Activated CD8-positive, alpha-beta T cell treated with anti-CD3 and anti-CD28 coated beads, Interleukin-2, amount 10 ng/mL, durations not matched to agents 7 days and 5 days (primary cell): Measurements from ENCODE around the gene CDK5. TPM values are rescaled to one million over a fixed set of nuclear protein-coding genes. Genes with fewer than 3 reads are reported as not detected.
A peak's percentile ranks its signal among the peaks of the same experiment; 100 is the strongest.

Experiments
- ATAC-seq: fragments of 150-1000 bp; cut with Tn5 transposase; one replicate; pipeline ENCODE4 v1.10.0; 2021; ENCODE audit warnings: moderate library complexity
- CTCF ChIA-PET: fragments of 350-600 bp; sonication (Branson Sonifier 250); formaldehyde crosslinking; loops from one replicate; lab custom pipeline; 2021; ENCODE audit warnings: antibody characterized with exemption; lab: Charles Lee
- POLR2A ChIA-PET: fragments of 350-600 bp; sonication (Branson Sonifier 250); formaldehyde crosslinking; loops from one replicate; lab custom pipeline; 2021; ENCODE audit warnings: antibody characterized with exemption; lab: Charles Lee
- DNase-seq: peaks from one replicate; pipeline ENCODE4 v3.0.0-alpha.2; 2020
- H3K27ac Mint-ChIP-seq: one replicate; pipeline ENCODE4 v1.8.0; 2021; ENCODE audit warnings: mild to moderate bottlenecking, mixed read lengths
- H3K27me3 Mint-ChIP-seq: one replicate; pipeline ENCODE4 v1.8.0; 2021; ENCODE audit warnings: low read depth, mixed read lengths
- H3K36me3 Mint-ChIP-seq: one replicate; pipeline ENCODE4 v1.8.0; 2021; ENCODE audit warnings: low read depth, mixed read lengths
- H3K4me1 Mint-ChIP-seq: one replicate; pipeline ENCODE4 v1.8.0; 2021; ENCODE audit warnings: low read depth, mixed read lengths
- H3K4me3 Mint-ChIP-seq: one replicate; pipeline ENCODE4 v1.8.0; 2021; ENCODE audit warnings: mild to moderate bottlenecking, mixed read lengths
- H3K9me3 Mint-ChIP-seq: one replicate; pipeline ENCODE4 v1.8.0; 2022; ENCODE audit warnings: mixed read lengths; ENCODE audit not compliant: insufficient read depth
- total RNA-seq, 2 experiments: library from RNA; stranded (reverse); gene quantifications; one replicate each; pipeline ENCODE4 v1.2.3, GENCODE V29; 2021

CDK5 gene
- total RNA-seq, 2 experiments from 2014 or later, result 20.3 to 21.0 TPM

GRCh38 chr7:151060416-151061212 is 2.9 kb upstream of the CDK5 start:
- POLR2A ChIA-PET, result interaction anchor here (0.6 to 2.0 kb wide), 3 partner anchors 13 to 106 kb away, joined by 3 to 6 read pairs (median 5); no protein-coding TSS in a partner anchor
- Mint-ChIP-seq H3K4me3 (peak overlapping the region; percentile 94), H3K9me3 (no peaks in the 10 kb centered on the region), H3K27ac (peak overlapping the region; percentile 63), H3K4me1 (peaks cover 42% of the 10 kb centered on the region), H3K36me3 (peaks cover 17% of the 10 kb centered on the region), H3K27me3 (no peaks in the 10 kb centered on the region)
- ATAC-seq, result no peak
- DNase-seq, result no peak
- CTCF ChIA-PET, result interaction anchor here (0.6 to 1.3 kb wide), 6 partner anchors 17 to 1737 kb away, joined by 3 to 5 read pairs (median 4); partner anchors contain the start of genes ABCB8 and FASTK

- H3K27ac Mint-ChIP-seq, result peak overlapping the region; percentile 63
- CTCF ChIA-PET, result interaction anchor here (0.6 to 1.3 kb wide), 6 partner anchors 18 to 1736 kb away, joined by 3 to 5 read pairs (median 4); partner anchors contain the start of genes ABCB8 and FASTK
These were observed 2.4 kb upstream of the CDK5 start for GRCh38 chr7:151060113-151060415.

GRCh38 chr7:151059367-151060112 is 1.8 kb upstream of the CDK5 start, which contains the start of gene SLC4A2:
TSS of gene SLC4A2 (plus strand) at chr7:151059589. CDS start at chr7:151061988, 2,399 bp downstream.
- CTCF ChIA-PET, result interaction anchor here (1.2 to 1.7 kb wide), 5 partner anchors 31 to 86 kb away, joined by 3 to 5 read pairs (median 3); partner anchors contain the start of gene ABCB8
- Mint-ChIP-seq H3K9me3 (no peaks in the 10 kb centered on the region), H3K4me3 (peak within 1 kb of the TSS; percentile 94), H3K36me3 (peaks cover 14% of the 10 kb centered on the region), H3K4me1 (peaks cover 43% of the 10 kb centered on the region), H3K27me3 (no peaks in the 10 kb centered on the region), H3K27ac (peak within 1 kb of the TSS; percentile 93)
- ATAC-seq (peak; percentile 16), DNase-seq (peak; percentile 70)
- POLR2A ChIA-PET, result interaction anchor here (1.0 to 2.0 kb wide), 5 partner anchors 14 to 45 kb away, joined by 3 to 6 read pairs (median 5); partner anchors contain the start of genes ABCB8 and FASTK

More at GRCh38 chr7:151060113-151060415, 2.4 kb upstream of the CDK5 start:
- Mint-ChIP-seq H3K4me1 (peaks cover 42% of the 10 kb centered on the region), H3K27me3 (no peaks in the 10 kb centered on the region), H3K36me3 (peaks cover 13% of the 10 kb centered on the region), H3K4me3 (peak overlapping the region; percentile 94), H3K9me3 (no peaks in the 10 kb centered on the region)
- POLR2A ChIA-PET, result interaction anchor here (1.1 to 2.0 kb wide), 2 partner anchors 13 to 17 kb away, joined by 3 to 6 read pairs; no protein-coding TSS in a partner anchor
- DNase-seq (no peak), ATAC-seq (no peak)

GRCh38 chr7:151058781-151059366 is 1.2 kb upstream of the CDK5 start:
- DNase-seq (peak; percentile 40), ATAC-seq (peak; percentile 6)
- POLR2A ChIA-PET, result interaction anchor here (1.0 to 1.6 kb wide), 6 partner anchors 9 to 45 kb away, joined by 3 to 5 read pairs (median 4); partner anchors contain the start of genes ABCB8, FASTK and TMUB1
- CTCF ChIA-PET, result interaction anchor here (0.6 to 1.7 kb wide), 7 partner anchors 26 to 429 kb away, joined by 3 to 5 read pairs (median 3); partner anchors contain the start of gene ABCB8
- peak overlapping the region; percentile 94 for H3K4me3 Mint-ChIP-seq
- no peaks in the 10 kb centered on the region for H3K27me3 Mint-ChIP-seq
- peak overlapping the region; percentile 93 for H3K27ac Mint-ChIP-seq
- H3K4me1 Mint-ChIP-seq, result peaks cover 44% of the 10 kb centered on the region
- peaks cover 15% of the 10 kb centered on the region for H3K36me3 Mint-ChIP-seq
- no peaks in the 10 kb centered on the region for H3K9me3 Mint-ChIP-seq

- ChIA-PET CTCF (interaction anchor here (0.6 to 1.7 kb wide), 7 partner anchors 26 to 430 kb away, joined by 3 to 5 read pairs (median 3); partner anchors contain the start of gene ABCB8), POLR2A (interaction anchor here (1.0 to 1.6 kb wide), 6 partner anchors 10 to 44 kb away, joined by 3 to 5 read pairs (median 4); partner anchors contain the start of genes ABCB8, FASTK and TMUB1)
- no peaks in the 10 kb centered on the region for H3K9me3 Mint-ChIP-seq
- peak; percentile 99 for DNase-seq
- H3K36me3 Mint-ChIP-seq, result peaks cover 11% of the 10 kb centered on the region
- no peaks in the 10 kb centered on the region for H3K27me3 Mint-ChIP-seq
- H3K4me3 Mint-ChIP-seq, result peak overlapping the region; percentile 94
- ATAC-seq, result peak; percentile 92
- peak overlapping the region; percentile 93 for H3K27ac Mint-ChIP-seq
- H3K4me1 Mint-ChIP-seq, result peaks cover 48% of the 10 kb centered on the region
These were observed 488 bp upstream of the CDK5 start for GRCh38 chr7:151057989-151058780.

- no peak for ATAC-seq
- CTCF ChIA-PET, result no interaction called here
- H3K27me3 Mint-ChIP-seq, result peaks cover 3% of the 10 kb centered on the region
- DNase-seq, result no peak
- peak overlapping the region; percentile 81 for H3K27ac Mint-ChIP-seq
- POLR2A ChIA-PET, result no interaction called here
- H3K9me3 Mint-ChIP-seq, result no peaks in the 10 kb centered on the region
- H3K4me3 Mint-ChIP-seq, result peak overlapping the region; percentile 94
- H3K4me1 Mint-ChIP-seq, result peaks cover 54% of the 10 kb centered on the region
- H3K36me3 Mint-ChIP-seq, result peaks cover 12% of the 10 kb centered on the region
These were observed 811 bp downstream of the CDK5 start for GRCh38 chr7:151056666-151057505.

- Mint-ChIP-seq H3K27ac (no peak overlapping the region), H3K9me3 (no peaks in the 10 kb centered on the region), H3K4me1 (peaks cover 52% of the 10 kb centered on the region), H3K27me3 (peaks cover 3% of the 10 kb centered on the region), H3K4me3 (peak overlapping the region; percentile 94), H3K36me3 (peaks cover 6% of the 10 kb centered on the region)
- POLR2A ChIA-PET, result no interaction called here
- ATAC-seq (no peak), DNase-seq (no peak)
- CTCF ChIA-PET, result interaction anchor here (1.0 kb wide), 1 partner anchor 54 kb away, joined by 5 read pairs; no protein-coding TSS in a partner anchor
These were observed 1.4 kb downstream of the CDK5 start for GRCh38 chr7:151056283-151056665.

GRCh38 chr7:151053751-151054150 is 3.9 kb downstream of the CDK5 start:
- ATAC-seq (no peak), DNase-seq (no peak)
- Mint-ChIP-seq H3K4me1 (peaks cover 42% of the 10 kb centered on the region), H3K4me3 (no peak overlapping the region), H3K27me3 (peaks cover 12% of the 10 kb centered on the region), H3K36me3 (peaks cover 6% of the 10 kb centered on the region), H3K27ac (no peak overlapping the region), H3K9me3 (no peaks in the 10 kb centered on the region)
- CTCF ChIA-PET, result no interaction called here
- POLR2A ChIA-PET, result no interaction called here

- ATAC-seq (no peak), DNase-seq (no peak)
- Mint-ChIP-seq H3K4me3 (no peak overlapping the region), H3K36me3 (peaks cover 6% of the 10 kb centered on the region), H3K9me3 (no peaks in the 10 kb centered on the region), H3K4me1 (peaks cover 36% of the 10 kb centered on the region), H3K27ac (no peak overlapping the region), H3K27me3 (peaks cover 12% of the 10 kb centered on the region)
- ChIA-PET CTCF (no interaction called here), POLR2A (no interaction called here)
These were observed 4.6 kb downstream of the CDK5 start for GRCh38 chr7:151053096-151053495.

GRCh38 chr7:151051108-151051507 is 6.6 kb downstream of the CDK5 start:
- no peaks in the 10 kb centered on the region for H3K9me3 Mint-ChIP-seq
- peaks cover 12% of the 10 kb centered on the region for H3K27me3 Mint-ChIP-seq
- peaks cover 23% of the 10 kb centered on the region for H3K4me1 Mint-ChIP-seq
- ChIA-PET CTCF (interaction anchor here (1.3 kb wide), 1 partner anchor 59 kb away, joined by 3 read pairs; no protein-coding TSS in a partner anchor), POLR2A (no interaction called here)
- ATAC-seq (peak; percentile 75), DNase-seq (peak; percentile 76)
- H3K4me3 Mint-ChIP-seq, result no peak overlapping the region
- H3K27ac Mint-ChIP-seq, result no peak overlapping the region
- H3K36me3 Mint-ChIP-seq, result peaks cover 6% of the 10 kb centered on the region
